ENCODE results near the gene AIDA.

- TF ChIP-seq CTCF (IDR thresholded peaks at IDR 0.05) (no peak), POLR2AphosphoS5 (IDR thresholded peaks at IDR 0.05) (no peak), EP300 (IDR thresholded peaks at IDR 0.05) (no peak)
These were observed 18.6 kb upstream of the AIDA start for GRCh38 chr1:222730866-222731265.

Data from gastroesophageal sphincter (tissue), 3 donors.